NCI-H774 (cell line): ENCODE data around the gene BTN2A1.
"Not testable (repeated sequence)": the region's sequence is repeated elsewhere in the genome, so short reads cannot be mapped to it uniquely, and the experiment has no call there.

Experiments
- DNase-seq: peaks from one replicate; lab custom pipeline; 2025; lab: John Stamatoyannopoulos, UW

The BTN2A1 gene

GRCh38 chr6:26457806-26458688 lies at the start of gene BTN2A1:
Gene BTN2A1 (plus strand): TSS chr6:26457955. CDS start chr6:26458637, 682 bp downstream.
- peak; percentile 76 for DNase-seq

- no peak for DNase-seq
These were observed 48.7 kb upstream of the BTN2A1 start for GRCh38 chr6:26408828-26409730.

DNA sequence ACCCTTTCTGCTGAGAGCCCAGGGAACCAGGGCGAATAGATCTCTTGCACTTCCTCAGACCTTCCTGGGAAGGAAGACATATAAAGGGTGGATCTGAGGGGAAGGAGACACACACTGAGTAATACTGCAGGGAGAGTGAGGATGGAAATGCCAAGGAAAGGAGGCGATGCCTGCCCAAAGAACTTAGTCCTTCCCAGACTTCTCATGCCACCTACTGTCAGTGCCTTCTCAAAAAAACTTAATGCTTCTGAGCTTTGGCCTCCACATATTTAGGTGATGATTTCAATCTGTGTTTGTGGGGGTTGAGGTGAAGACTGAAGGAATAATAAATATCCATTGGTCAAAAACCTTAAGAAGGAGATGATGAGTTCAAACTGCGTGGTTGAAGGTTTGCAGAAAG lies 46.0 kb upstream of the BTN2A1 start:
- DNase-seq = no peak

- no peak for DNase-seq
These were observed 45.5 kb upstream of the BTN2A1 start for GRCh38 chr6:26412228-26412627.

DNA sequence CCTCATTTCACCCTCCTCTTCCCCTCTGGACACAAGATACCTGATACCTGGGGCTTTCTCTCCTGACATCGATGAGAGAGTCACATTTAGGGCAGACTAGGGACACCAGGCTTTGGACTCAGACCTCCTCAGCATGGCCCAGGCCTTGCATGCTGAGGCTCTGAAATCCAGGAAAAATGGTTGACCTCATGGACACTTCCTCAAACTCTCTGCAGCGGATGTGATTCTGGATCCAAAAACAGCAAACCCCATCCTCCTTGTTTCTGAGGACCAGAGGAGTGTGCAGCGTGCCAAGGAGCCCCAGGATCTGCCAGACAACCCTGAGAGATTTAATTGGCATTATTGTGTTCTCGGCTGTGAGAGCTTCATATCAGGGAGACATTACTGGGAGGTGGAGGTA lies 44.8 kb upstream of the BTN2A1 start:
- no peak for DNase-seq

- DNase-seq = no peak
These were observed 43.5 kb upstream of the BTN2A1 start for GRCh38 chr6:26414281-26414680.

DNA sequence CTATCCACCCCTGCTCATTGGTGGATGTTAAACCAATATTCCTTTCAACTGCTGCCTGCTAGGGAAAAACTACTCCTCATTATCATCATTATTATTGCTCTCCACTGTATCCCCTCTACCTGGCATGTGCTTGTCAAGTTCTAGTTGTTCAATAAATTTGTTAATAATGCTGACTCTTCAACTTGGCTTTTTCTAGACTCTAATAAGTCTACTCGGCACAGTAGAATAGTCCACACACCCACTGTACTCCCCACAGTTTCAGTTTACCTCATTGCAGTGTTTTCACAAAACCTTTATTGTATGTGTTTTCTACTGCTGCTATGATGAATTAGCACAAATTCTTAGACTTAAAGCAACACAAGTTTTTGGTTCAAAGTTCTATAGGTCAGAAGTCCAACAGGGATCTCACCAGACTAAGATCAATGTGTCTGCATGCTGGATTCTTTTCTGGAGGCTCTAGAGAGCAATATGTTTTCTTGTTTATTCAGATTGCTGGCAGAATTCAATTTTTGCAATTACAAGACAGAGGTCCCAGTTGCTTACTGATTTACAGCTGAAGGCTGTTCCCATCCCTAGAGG lies 42.6 kb upstream of the BTN2A1 start:
- DNase-seq = no peak

DNA sequence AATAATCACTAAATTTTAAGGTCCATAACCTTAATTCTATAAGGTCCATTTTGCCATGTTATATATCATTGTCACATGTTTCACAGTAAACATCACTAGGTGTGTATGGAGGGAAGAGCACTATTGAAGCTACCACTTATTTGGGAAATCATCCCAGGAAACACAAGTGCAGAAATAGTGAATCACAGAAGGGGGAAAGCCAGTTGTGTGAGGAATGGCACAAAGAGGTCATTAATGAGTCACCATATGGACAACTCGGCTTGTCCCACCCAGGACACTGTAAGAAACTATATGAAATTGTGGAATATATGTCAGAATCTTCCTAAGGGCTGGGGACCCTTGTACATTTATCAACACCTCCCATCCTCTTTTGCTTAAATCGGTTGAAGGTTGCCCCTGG lies 42.0 kb upstream of the BTN2A1 start:
- DNase-seq = no peak

- DNase-seq = no peak
These were observed 41.5 kb upstream of the BTN2A1 start for GRCh38 chr6:26416288-26416687.

GRCh38 chr6:26418077-26418476 lies 39.7 kb upstream of the BTN2A1 start:
- DNase-seq = not testable (repeated sequence)

DNA sequence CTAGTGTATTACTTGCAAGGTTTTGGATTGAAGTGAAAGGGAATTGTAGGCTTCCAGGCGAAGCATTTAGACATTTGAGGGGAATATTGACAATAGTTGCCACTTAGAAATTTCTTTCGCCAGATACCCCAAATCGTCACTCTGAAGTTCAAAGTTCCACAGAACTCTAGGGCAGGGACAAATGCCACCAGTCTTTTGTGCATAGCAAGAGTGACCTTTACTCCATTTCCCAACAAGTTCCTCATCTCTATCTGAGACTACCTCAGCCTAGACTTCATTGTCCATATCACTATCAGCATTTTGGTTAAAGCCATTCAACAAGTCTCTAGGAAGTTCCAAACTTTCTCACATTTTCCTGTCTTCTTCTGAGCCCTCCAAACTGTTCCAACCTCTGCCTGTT lies 39.0 kb upstream of the BTN2A1 start:
- DNase-seq = not testable (repeated sequence)

- no peak for DNase-seq
These were observed 37.0 kb upstream of the BTN2A1 start for GRCh38 chr6:26420688-26421171.

GRCh38 chr6:26421259-26422144 lies 36.3 kb upstream of the BTN2A1 start:
- DNase-seq = peak; percentile 55

- no peak for DNase-seq
These were observed 35.4 kb upstream of the BTN2A1 start for GRCh38 chr6:26422329-26422728.

- DNase-seq = no peak
These were observed 30.9 kb upstream of the BTN2A1 start for GRCh38 chr6:26426691-26427450.

DNA sequence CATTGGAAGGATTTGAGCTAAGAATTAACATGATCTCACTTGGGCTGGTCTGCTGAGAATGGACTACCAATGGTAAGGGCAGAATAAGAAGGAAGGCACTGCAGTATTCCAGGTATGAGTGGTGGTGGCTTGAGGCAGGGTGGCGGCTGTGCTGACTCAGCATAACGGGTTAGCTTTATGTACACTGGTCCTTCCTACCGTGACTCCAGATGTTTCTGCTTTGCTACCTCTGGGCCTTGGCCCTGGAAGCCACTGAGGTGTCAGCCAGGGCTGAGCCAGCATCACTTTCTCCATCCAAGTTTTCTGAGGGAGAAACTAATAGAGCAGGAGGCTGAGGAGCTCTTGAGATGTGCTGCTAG lies 30.3 kb upstream of the BTN2A1 start:
- DNase-seq = no peak

- no peak for DNase-seq
These were observed 29.5 kb upstream of the BTN2A1 start for GRCh38 chr6:26428206-26428605.

DNA sequence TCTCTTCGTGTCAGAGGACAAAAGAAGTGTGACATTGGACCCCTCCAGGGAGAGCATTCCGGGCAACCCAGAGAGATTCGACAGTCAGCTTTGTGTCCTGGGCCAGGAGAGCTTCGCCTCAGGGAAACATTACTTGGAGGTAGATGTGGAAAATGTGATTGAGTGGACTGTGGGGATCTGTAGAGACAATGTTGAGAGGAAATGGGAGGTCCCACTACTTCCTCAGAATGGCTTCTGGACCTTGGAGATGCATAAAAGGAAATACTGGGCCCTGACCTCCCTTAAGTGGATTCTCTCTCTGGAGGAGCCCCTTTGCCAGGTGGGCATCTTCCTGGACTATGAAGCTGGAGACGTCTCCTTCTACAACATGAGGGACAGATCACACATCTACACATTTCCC lies 27.0 kb upstream of the BTN2A1 start:
- DNase-seq = no peak

DNA sequence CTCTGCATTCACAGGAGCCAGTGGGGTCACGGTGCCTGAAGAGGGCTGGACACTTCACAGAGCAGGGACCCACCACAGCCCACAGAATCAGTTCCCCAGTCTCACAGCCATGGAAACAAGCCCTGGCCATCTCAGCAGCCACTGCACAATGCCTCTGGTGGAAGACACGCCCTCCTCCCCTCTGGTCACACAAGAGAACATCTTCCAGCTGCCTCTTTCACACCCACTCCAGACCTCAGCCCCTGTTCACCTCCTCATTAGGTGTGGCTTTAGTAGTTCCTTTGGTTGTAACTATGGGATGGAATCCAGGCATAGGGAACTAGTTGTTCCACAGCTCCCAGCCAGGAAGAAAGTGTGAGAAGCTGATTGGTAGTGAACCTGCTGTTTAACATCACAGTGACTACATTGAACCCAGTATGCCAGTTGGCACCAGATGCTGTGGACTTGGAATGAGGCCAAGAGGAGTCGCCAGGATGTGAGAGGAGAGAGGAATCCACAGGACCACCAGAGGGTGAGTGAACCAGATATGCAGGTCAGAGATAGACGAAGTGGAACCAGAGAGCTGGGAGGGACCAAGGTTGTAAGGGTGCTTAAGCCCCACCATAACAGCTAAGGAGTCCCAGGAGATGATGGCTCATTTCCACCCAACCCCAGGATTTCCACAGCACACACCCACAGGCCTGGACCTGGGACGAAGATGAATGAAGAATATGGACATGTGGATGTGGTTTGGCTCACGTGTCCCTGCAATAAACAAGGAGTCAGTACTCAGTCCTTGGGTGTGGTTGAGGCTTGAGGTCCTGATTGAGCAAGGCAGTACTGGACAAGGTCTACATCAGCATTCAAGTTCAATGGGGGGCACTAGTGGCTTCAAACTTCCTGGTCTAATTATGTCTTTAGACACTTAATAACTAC lies 26.2 kb upstream of the BTN2A1 start:
- no peak for DNase-seq
